Prostate gland (tissue), 2 donors: ENCODE measurements around the gene SIRT4.

ENCODE experiments used
- CTCF ChIP-seq, 4 experiments: fragments of 200-600 bp in 2 of 4; fragments of 450-650 bp in 2 of 4; sonication (generic) in 2 of 4; IDR thresholded peaks; 1 replicate in 3 of 4; 2 replicates in 1 of 4; pipeline ENCODE4 v1.5.1; 2016 to 2019; ENCODE audit warnings: antibody characterized with exemption in 4 of 4, mild to moderate bottlenecking in 2 of 4, moderate library complexity in 2 of 4
- POLR2A ChIP-seq: fragments of 450-650 bp; IDR thresholded peaks from one replicate; pipeline ENCODE4 v1.6.1; 2016; ENCODE audit warnings: antibody characterized with exemption, mild to moderate bottlenecking
- POLR2AphosphoS5 ChIP-seq: sonication (generic); formaldehyde crosslinking; IDR thresholded peaks from one replicate; pipeline ENCODE4 v1.6.1; 2017; ENCODE audit warnings: antibody characterized with exemption

DNA sequence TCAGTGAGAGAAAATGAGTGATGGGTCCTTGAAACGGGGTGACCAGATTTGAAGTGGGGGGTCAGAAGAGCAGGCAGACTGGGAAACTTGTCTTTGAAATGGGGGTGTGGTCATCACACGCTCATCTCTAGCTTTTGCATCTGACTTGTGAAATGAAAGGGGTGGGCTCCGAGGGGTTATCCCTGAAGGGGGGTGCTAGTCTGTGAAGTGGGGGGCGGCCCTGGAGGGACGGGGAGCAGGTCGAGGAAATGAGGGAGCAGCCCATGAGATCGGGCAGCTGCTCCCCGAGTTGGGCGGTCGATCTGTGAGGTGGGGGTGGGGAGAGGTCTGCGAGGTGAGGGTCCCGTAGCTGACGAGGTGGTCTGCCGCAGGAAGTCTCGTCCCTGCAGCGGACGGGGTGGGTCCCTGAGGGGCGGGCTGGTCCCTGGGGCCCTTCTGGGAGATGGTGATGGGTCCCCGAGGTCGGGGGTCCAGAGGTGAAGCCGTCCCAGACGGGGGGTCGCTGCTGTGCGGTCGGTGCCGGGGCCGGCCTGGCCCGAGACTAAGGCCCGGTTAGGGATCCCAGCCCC, 37.1 kb upstream of the SIRT4 start:
- TF ChIP-seq CTCF (IDR thresholded peaks at IDR 0.05) = no peak
- TF ChIP-seq POLR2A = no peak
- TF ChIP-seq POLR2AphosphoS5 = no peak
